Effector memory CD8-positive, alpha-beta T cell (primary cell): Measurements from ENCODE around the gene CTAG1A.

Source experiments
- ATAC-seq: fragments of 150-1000 bp; cut with Tn5 transposase; replicated peaks from 2 replicates; pipeline ENCODE4 v1.10.0; 2021; ENCODE audit warnings: mild to moderate bottlenecking, moderate library complexity
- DNase-seq, 3 experiments: peaks; one replicate each; pipeline ENCODE4 v3.0.0; 2021
- H3K27ac Mint-ChIP-seq, 2 donors: one replicate each; pipeline ENCODE4 v1.8.0; 2022; ENCODE audit warnings: mild to moderate bottlenecking in 2 of 2, mixed read lengths in 2 of 2, moderate library complexity in 2 of 2
- H3K27me3 Mint-ChIP-seq, 2 donors: one replicate each; pipeline ENCODE4 v1.8.0; 2022; ENCODE audit warnings: mixed read lengths in 2 of 2
- H3K36me3 Mint-ChIP-seq: one replicate; pipeline ENCODE4 v1.8.0; 2022; ENCODE audit warnings: mild to moderate bottlenecking, moderate library complexity, mixed read lengths; ENCODE audit not compliant: insufficient read depth
- H3K4me1 Mint-ChIP-seq, 2 donors: one replicate each; pipeline ENCODE4 v1.8.0; 2022; ENCODE audit warnings: low read depth in 2 of 2, mixed read lengths in 2 of 2
- H3K4me3 Mint-ChIP-seq, 2 donors: one replicate each; pipeline ENCODE4 v1.8.0; 2022; ENCODE audit warnings: mild to moderate bottlenecking in 2 of 2, mixed read lengths in 2 of 2, moderate library complexity in 2 of 2
- H3K9me3 Mint-ChIP-seq, 2 donors: one replicate each; pipeline ENCODE4 v1.8.0; 2022; ENCODE audit warnings: mixed read lengths in 2 of 2

The CTAG1A gene

GRCh38 chrX:154594491-154594890, 9.6 kb downstream of the CTAG1A start:
- Mint-ChIP-seq H3K4me1 (peaks cover 9 to 10% of the 10 kb centered on the region in 2 donors), H3K27ac (no peak overlapping the region), H3K36me3 (peaks cover 3% of the 10 kb centered on the region), H3K27me3 (no peaks in the 10 kb centered on the region), H3K4me3 (no peak overlapping the region), H3K9me3 (no peaks in the 10 kb centered on the region)
- DNase-seq (no peak), ATAC-seq (no peak)

GRCh38 chrX:154595559-154596249, 10.8 kb downstream of the CTAG1A start:
- peak overlapping the region; percentile 14 to 59 for H3K27ac Mint-ChIP-seq
- no peaks in the 10 kb centered on the region for H3K9me3 Mint-ChIP-seq
- H3K4me3 Mint-ChIP-seq, result no peak overlapping the region
- ATAC-seq, result no peak
- DNase-seq, result no peak
- no peaks in the 10 kb centered on the region for H3K27me3 Mint-ChIP-seq
- peaks cover 5% of the 10 kb centered on the region for H3K36me3 Mint-ChIP-seq
- H3K4me1 Mint-ChIP-seq, result peaks cover 12 to 13% of the 10 kb centered on the region in 2 donors

- ATAC-seq (peak; percentile 77), DNase-seq (peak in 1 of 3 experiments; percentile 1)
- Mint-ChIP-seq H3K4me3 (no peak overlapping the region), H3K36me3 (peaks cover 5% of the 10 kb centered on the region), H3K4me1 (peaks cover 12 to 13% of the 10 kb centered on the region in 2 donors), H3K27me3 (no peaks in the 10 kb centered on the region), H3K27ac (no peak overlapping the region), H3K9me3 (no peaks in the 10 kb centered on the region)
Observed at GRCh38 chrX:154596290-154596929, 11.5 kb downstream of the CTAG1A start.

GRCh38 chrX:154597221-154597620, 12.3 kb downstream of the CTAG1A start:
- Mint-ChIP-seq H3K4me1 (peaks cover 12 to 13% of the 10 kb centered on the region in 2 donors), H3K27ac (no peak overlapping the region), H3K9me3 (no peaks in the 10 kb centered on the region), H3K27me3 (no peaks in the 10 kb centered on the region), H3K4me3 (no peak overlapping the region), H3K36me3 (peaks cover 3% of the 10 kb centered on the region)
- DNase-seq (no peak), ATAC-seq (no peak)

- no peak for DNase-seq
Observed at GRCh38 chrX:154598656-154599055, 13.7 kb downstream of the CTAG1A start.

GRCh38 chrX:154599531-154599930, 14.6 kb downstream of the CTAG1A start:
- DNase-seq (no peak), ATAC-seq (no peak)
- Mint-ChIP-seq H3K27ac (peak overlapping the region in 1 of 2 donors; percentile 27), H3K4me1 (peaks cover 12 to 13% of the 10 kb centered on the region in 2 donors), H3K36me3 (peaks cover 3% of the 10 kb centered on the region), H3K27me3 (no peaks in the 10 kb centered on the region), H3K4me3 (peak overlapping the region in 1 of 2 donors; percentile 32), H3K9me3 (no peaks in the 10 kb centered on the region)

More at GRCh38 chrX:154598656-154599055, 13.7 kb downstream of the CTAG1A start:
- no peak for ATAC-seq
- peaks cover 12 to 13% of the 10 kb centered on the region in 2 donors for H3K4me1 Mint-ChIP-seq
- peaks cover 3% of the 10 kb centered on the region for H3K36me3 Mint-ChIP-seq
- H3K9me3 Mint-ChIP-seq, result no peaks in the 10 kb centered on the region
- H3K4me3 Mint-ChIP-seq, result no peak overlapping the region
- no peaks in the 10 kb centered on the region for H3K27me3 Mint-ChIP-seq
- no peak overlapping the region for H3K27ac Mint-ChIP-seq

- H3K27ac Mint-ChIP-seq, result no peak overlapping the region
- peaks cover 3% of the 10 kb centered on the region for H3K36me3 Mint-ChIP-seq
- peaks cover 7 to 9% of the 10 kb centered on the region in 2 donors for H3K4me1 Mint-ChIP-seq
- no peaks in the 10 kb centered on the region for H3K9me3 Mint-ChIP-seq
- ATAC-seq (no peak), DNase-seq (no peak)
- H3K27me3 Mint-ChIP-seq, result no peaks in the 10 kb centered on the region
- no peak overlapping the region for H3K4me3 Mint-ChIP-seq
Observed at GRCh38 chrX:154600759-154601374, 15.9 kb downstream of the CTAG1A start.

- no peak for ATAC-seq
- H3K27me3 Mint-ChIP-seq, result no peaks in the 10 kb centered on the region
- H3K4me1 Mint-ChIP-seq, result peaks cover 3 to 4% of the 10 kb centered on the region in 2 donors
- no peak for DNase-seq
- no peak overlapping the region for H3K4me3 Mint-ChIP-seq
- H3K9me3 Mint-ChIP-seq, result no peaks in the 10 kb centered on the region
- H3K36me3 Mint-ChIP-seq, result peaks cover 3% of the 10 kb centered on the region
- H3K27ac Mint-ChIP-seq, result no peak overlapping the region
Observed at GRCh38 chrX:154602226-154602625, 17.3 kb downstream of the CTAG1A start.

GRCh38 chrX:154602766-154603437, 18.0 kb downstream of the CTAG1A start:
- Mint-ChIP-seq H3K27me3 (no peaks in the 10 kb centered on the region), H3K4me3 (no peak overlapping the region), H3K4me1 (peaks cover 3 to 4% of the 10 kb centered on the region in 2 donors), H3K27ac (no peak overlapping the region), H3K9me3 (no peaks in the 10 kb centered on the region), H3K36me3 (peaks cover 3% of the 10 kb centered on the region)
- DNase-seq, result no peak
- no peak for ATAC-seq

- no peak for ATAC-seq
- Mint-ChIP-seq H3K27me3 (no peaks in the 10 kb centered on the region), H3K4me3 (no peak overlapping the region), H3K9me3 (no peaks in the 10 kb centered on the region), H3K36me3 (peaks cover 3% of the 10 kb centered on the region), H3K4me1 (peaks cover 3 to 4% of the 10 kb centered on the region in 2 donors), H3K27ac (no peak overlapping the region)
- DNase-seq, result no peak
Observed at GRCh38 chrX:154603438-154604430, 18.8 kb downstream of the CTAG1A start.

GRCh38 chrX:154605566-154605965, 20.6 kb downstream of the CTAG1A start:
- Mint-ChIP-seq H3K9me3 (no peaks in the 10 kb centered on the region), H3K27me3 (no peaks in the 10 kb centered on the region), H3K36me3 (no peaks in the 10 kb centered on the region), H3K4me3 (no peak overlapping the region), H3K4me1 (no peaks in the 10 kb centered on the region), H3K27ac (no peak overlapping the region)
- no peak for ATAC-seq
- no peak for DNase-seq

GRCh38 chrX:154607370-154607769, 22.4 kb downstream of the CTAG1A start:
- no peak overlapping the region for H3K4me3 Mint-ChIP-seq
- no peaks in the 10 kb centered on the region for H3K4me1 Mint-ChIP-seq
- no peak for ATAC-seq
- no peak for DNase-seq
- no peaks in the 10 kb centered on the region for H3K9me3 Mint-ChIP-seq
- H3K27me3 Mint-ChIP-seq, result no peaks in the 10 kb centered on the region
- H3K27ac Mint-ChIP-seq, result no peak overlapping the region
- H3K36me3 Mint-ChIP-seq, result no peaks in the 10 kb centered on the region
